ENCODE results near the gene PRM3.

GRCh38 chr16:11272484-11272883, 945 bp downstream of the PRM3 start:
- TF ChIP-seq CTCF (IDR thresholded peaks at IDR 0.05; ENCODE audit: poor library complexity, severe bottlenecking) (no peak), REST (IDR thresholded peaks at IDR 0.05; ENCODE audit: borderline replicate concordance) (no peak), EP300 (conservative IDR thresholded peaks at IDR 0.05; ENCODE audit: poor library complexity, severe bottlenecking) (no peak)
